ENCODE data around the gene REXO1. TPM values are rescaled to one million over a fixed set of nuclear protein-coding genes. Genes with fewer than 3 reads are reported as not detected.
A peak's percentile ranks its signal among the peaks of the same experiment; 100 is the strongest.

REXO1 gene
- total and polyA plus RNA-seq, 9 of the 15 experiments (the other 6 are each of a cell fraction or from before 2014, with no cell fraction given), result 0.04 to 63.3 (median 15.8) TPM

- TF ChIP-seq DEAF1 (CRISPR knock-in tag; IDR thresholded peaks at IDR 0.05) (0 out of 2 replicates have a peak, but pooled peaks have one; percentile 22), FUS (optimal IDR thresholded peaks at IDR 0.05; ENCODE audit: low read depth, low read length) (no peak), ATF7 (IDR thresholded peaks at IDR 0.05) (peak; percentile 85), CBFB (CRISPR knock-in tag; IDR thresholded peaks at IDR 0.05) (no peak), ESRRA (IDR thresholded peaks at IDR 0.05; ENCODE audit: borderline replicate concordance, low read depth) (peak; percentile 85), NR2C1 (IDR thresholded peaks at IDR 0.05) (no peak), NR2C1 (tag; IDR thresholded peaks at IDR 0.05) (no peak), THRA (IDR thresholded peaks at IDR 0.05) (no peak), BDP1 (IDR thresholded peaks at IDR 0.05; ENCODE audit: insufficient read depth, insufficient read length) (no peak), KHSRP (IDR thresholded peaks at IDR 0.05) (no peak), RBM39 (optimal IDR thresholded peaks at IDR 0.05; ENCODE audit: low read depth, low read length) (no peak), GABPB1 (CRISPR knock-in tag; IDR thresholded peaks at IDR 0.05) (peak; percentile 74; the same call in 1 of the 2 replicates), ZNF79 (CRISPR knock-in tag; IDR thresholded peaks at IDR 0.05; ENCODE audit: low read depth) (no peak), NR1H2 (CRISPR knock-in tag; IDR thresholded peaks at IDR 0.05) (no peak), ZMIZ1 (IDR thresholded peaks at IDR 0.05; ENCODE audit: low read depth in 2 of 2, low read length in 2 of 2) (peak in 1 of 2 experiments; percentile 55; a peak in 1 of 4 replicates), CREM (IDR thresholded peaks at IDR 0.05; ENCODE audit: low read depth) (no peak; the same call in 1 of the 2 replicates), ZBTB8A (IDR thresholded peaks at IDR 0.05; ENCODE audit: partially characterized antibody) (no peak), ZFPM2 (CRISPR knock-in tag; IDR thresholded peaks at IDR 0.05) (no peak), E2F8 (IDR thresholded peaks at IDR 0.05; ENCODE audit: low read depth, partially characterized antibody) (peak; percentile 36), NRF1 (conservative IDR thresholded peaks at IDR 0.05 in 1 of 2, IDR thresholded peaks at IDR 0.05 in 1 of 2) (peak; percentile 66 to 74)
Observed at GRCh38 chr19:1848399-1849131, at the start of gene REXO1 (continued).

Data from K562 (cell line).